Activated CD4-positive, alpha-beta memory T cell treated with anti-CD3 and anti-CD28 coated beads for 36 hours (primary cell): ENCODE data around the gene AIRE. TPM values are rescaled to one million over a fixed set of nuclear protein-coding genes. Genes with fewer than 3 reads are reported as not detected.
A peak's percentile ranks its signal among the peaks of the same experiment; 100 is the strongest.

Source experiments
- CTCF ChIA-PET: fragments of 350-600 bp; sonication (Branson Sonifier 250); formaldehyde crosslinking; loops from one replicate; lab custom pipeline; 2021; ENCODE audit warnings: antibody characterized with exemption, inconsistent platforms; lab: Charles Lee
- POLR2A ChIA-PET: fragments of 350-600 bp; sonication (Branson Sonifier 250); formaldehyde crosslinking; loops from one replicate; lab custom pipeline; 2021; ENCODE audit warnings: antibody characterized with exemption; lab: Charles Lee
- DNase-seq: peaks from one replicate; pipeline ENCODE4 v3.0.0-alpha.2; 2020
- H3K27ac Mint-ChIP-seq: one replicate; pipeline ENCODE4 v1.8.0; 2021; ENCODE audit warnings: mixed read lengths
- H3K27me3 Mint-ChIP-seq: one replicate; pipeline ENCODE4 v1.8.0; 2021; ENCODE audit warnings: mixed read lengths
- H3K36me3 Mint-ChIP-seq: one replicate; pipeline ENCODE4 v1.8.0; 2021; ENCODE audit warnings: mixed read lengths
- H3K4me1 Mint-ChIP-seq: one replicate; pipeline ENCODE4 v1.8.0; 2021; ENCODE audit warnings: low read depth, mixed read lengths
- H3K4me3 Mint-ChIP-seq: one replicate; pipeline ENCODE4 v1.8.0; 2021; ENCODE audit warnings: mild to moderate bottlenecking, mixed read lengths
- H3K9me3 Mint-ChIP-seq: one replicate; pipeline ENCODE4 v1.8.0; 2021; ENCODE audit warnings: mixed read lengths
- intact Hi-C: fragments of 100-400 bp; cut with micrococcal nuclease; formaldehyde crosslinking; loops from one replicate; pipeline ENCODE4 v1.15.1; 2023
- total RNA-seq, 2 experiments: library from RNA; stranded (reverse); gene quantifications; one replicate each; pipeline ENCODE4 v1.2.3, GENCODE V29; 2021

The AIRE gene
- total RNA-seq, 2 experiments from 2014 or later, result not detected

- intact Hi-C loops, result no loop called here
- no peaks in the 10 kb centered on the region for H3K36me3 Mint-ChIP-seq
- no peaks in the 10 kb centered on the region for H3K9me3 Mint-ChIP-seq
- no peak overlapping the region for H3K4me3 Mint-ChIP-seq
- no peak for DNase-seq
- ChIA-PET POLR2A (no interaction called here), CTCF (no interaction called here)
- H3K27me3 Mint-ChIP-seq, result no peaks in the 10 kb centered on the region
- no peaks in the 10 kb centered on the region for H3K4me1 Mint-ChIP-seq
- H3K27ac Mint-ChIP-seq, result no peak overlapping the region
Measured at GRCh38 chr21:44260066-44260465, 25.6 kb upstream of the AIRE start.

GRCh38 chr21:44260791-44261631 is 24.7 kb upstream of the AIRE start:
- no peak overlapping the region for H3K27ac Mint-ChIP-seq
- H3K4me3 Mint-ChIP-seq, result no peak overlapping the region
- ChIA-PET POLR2A (no interaction called here), CTCF (no interaction called here)
- intact Hi-C loops, result no loop called here
- H3K36me3 Mint-ChIP-seq, result no peaks in the 10 kb centered on the region
- H3K4me1 Mint-ChIP-seq, result no peaks in the 10 kb centered on the region
- no peaks in the 10 kb centered on the region for H3K9me3 Mint-ChIP-seq
- no peak for DNase-seq
- no peaks in the 10 kb centered on the region for H3K27me3 Mint-ChIP-seq

GRCh38 chr21:44261675-44262295 is 23.9 kb upstream of the AIRE start, which contains the start of gene DNMT3L:
TSS of gene DNMT3L (minus strand) at chr21:44261897. CDS start at chr21:44261259, 638 bp downstream.
- Mint-ChIP-seq H3K36me3 (no peaks in the 10 kb centered on the region), H3K27ac (no peak within 1 kb of the TSS), H3K4me1 (no peaks in the 10 kb centered on the region), H3K4me3 (no peak within 1 kb of the TSS), H3K27me3 (no peaks in the 10 kb centered on the region), H3K9me3 (no peaks in the 10 kb centered on the region)
- intact Hi-C loops, result no loop called here
- no peak for DNase-seq
- ChIA-PET CTCF (no interaction called here), POLR2A (no interaction called here)

- Mint-ChIP-seq H3K27me3 (no peaks in the 10 kb centered on the region), H3K36me3 (no peaks in the 10 kb centered on the region), H3K9me3 (no peaks in the 10 kb centered on the region), H3K4me3 (no peak overlapping the region), H3K27ac (no peak overlapping the region), H3K4me1 (no peaks in the 10 kb centered on the region)
- intact Hi-C loops, result no loop called here
- ChIA-PET CTCF (no interaction called here), POLR2A (no interaction called here)
- no peak for DNase-seq
Measured at GRCh38 chr21:44262338-44263056, 23.2 kb upstream of the AIRE start.

- no peak for DNase-seq
- no peak overlapping the region for H3K27ac Mint-ChIP-seq
- no peaks in the 10 kb centered on the region for H3K36me3 Mint-ChIP-seq
- no peaks in the 10 kb centered on the region for H3K27me3 Mint-ChIP-seq
- no peak overlapping the region for H3K4me3 Mint-ChIP-seq
- H3K4me1 Mint-ChIP-seq, result no peaks in the 10 kb centered on the region
- POLR2A ChIA-PET, result no interaction called here
- H3K9me3 Mint-ChIP-seq, result no peaks in the 10 kb centered on the region
- intact Hi-C loops, result no loop called here
- CTCF ChIA-PET, result no interaction called here
Measured at GRCh38 chr21:44263221-44263760, 22.4 kb upstream of the AIRE start.

- Mint-ChIP-seq H3K4me3 (no peak overlapping the region), H3K9me3 (no peaks in the 10 kb centered on the region), H3K36me3 (no peaks in the 10 kb centered on the region), H3K27me3 (no peaks in the 10 kb centered on the region), H3K27ac (no peak overlapping the region), H3K4me1 (no peaks in the 10 kb centered on the region)
- intact Hi-C loops, result no loop called here
- POLR2A ChIA-PET, result no interaction called here
- DNase-seq, result no peak
- CTCF ChIA-PET, result no interaction called here
Measured at GRCh38 chr21:44263768-44264167, 21.9 kb upstream of the AIRE start.

GRCh38 chr21:44265734-44266270 is 19.9 kb upstream of the AIRE start:
- ChIA-PET POLR2A (no interaction called here), CTCF (no interaction called here)
- Mint-ChIP-seq H3K4me3 (no peak overlapping the region), H3K27me3 (no peaks in the 10 kb centered on the region), H3K4me1 (no peaks in the 10 kb centered on the region), H3K27ac (no peak overlapping the region), H3K9me3 (no peaks in the 10 kb centered on the region), H3K36me3 (no peaks in the 10 kb centered on the region)
- no peak for DNase-seq
- intact Hi-C loops, result no loop called here

GRCh38 chr21:44267655-44268142 is 18.0 kb upstream of the AIRE start:
- intact Hi-C loops, result no loop called here
- peak; percentile 36 for DNase-seq
- Mint-ChIP-seq H3K27me3 (no peaks in the 10 kb centered on the region), H3K4me3 (no peak overlapping the region), H3K27ac (no peak overlapping the region), H3K9me3 (no peaks in the 10 kb centered on the region), H3K4me1 (no peaks in the 10 kb centered on the region), H3K36me3 (no peaks in the 10 kb centered on the region)
- ChIA-PET CTCF (interaction anchor here (0.9 kb wide), 1 partner anchor 33 kb away, joined by 3 read pairs; no protein-coding TSS in a partner anchor), POLR2A (no interaction called here)

GRCh38 chr21:44269090-44269489 is 16.6 kb upstream of the AIRE start:
- H3K27ac Mint-ChIP-seq, result no peak overlapping the region
- H3K36me3 Mint-ChIP-seq, result no peaks in the 10 kb centered on the region
- DNase-seq, result no peak
- H3K27me3 Mint-ChIP-seq, result no peaks in the 10 kb centered on the region
- H3K9me3 Mint-ChIP-seq, result no peaks in the 10 kb centered on the region
- ChIA-PET POLR2A (no interaction called here), CTCF (interaction anchor here (1.5 kb wide), 1 partner anchor 30 kb away, joined by 3 read pairs; the partner anchor contains the start of gene PFKL)
- no peak overlapping the region for H3K4me3 Mint-ChIP-seq
- intact Hi-C loops, result no loop called here
- no peaks in the 10 kb centered on the region for H3K4me1 Mint-ChIP-seq

- Mint-ChIP-seq H3K4me1 (no peaks in the 10 kb centered on the region), H3K27me3 (no peaks in the 10 kb centered on the region), H3K36me3 (no peaks in the 10 kb centered on the region), H3K27ac (no peak overlapping the region), H3K9me3 (no peaks in the 10 kb centered on the region), H3K4me3 (no peak overlapping the region)
- intact Hi-C loops, result no loop called here
- ChIA-PET CTCF (no interaction called here), POLR2A (no interaction called here)
- no peak for DNase-seq
Measured at GRCh38 chr21:44271558-44272283, 14.0 kb upstream of the AIRE start.

GRCh38 chr21:44272284-44272858 is 13.3 kb upstream of the AIRE start:
- DNase-seq, result no peak
- Mint-ChIP-seq H3K4me1 (no peaks in the 10 kb centered on the region), H3K36me3 (no peaks in the 10 kb centered on the region), H3K9me3 (no peaks in the 10 kb centered on the region), H3K4me3 (no peak overlapping the region), H3K27me3 (no peaks in the 10 kb centered on the region), H3K27ac (no peak overlapping the region)
- POLR2A ChIA-PET, result no interaction called here
- CTCF ChIA-PET, result no interaction called here
- intact Hi-C loops, result no loop called here
